Type B pancreatic cell (in vitro differentiated cells): Measurements from ENCODE around the gene RFTN2. TPM values are rescaled to one million over a fixed set of nuclear protein-coding genes. Genes with fewer than 3 reads are reported as not detected.
A peak's percentile ranks its signal among the peaks of the same experiment; 100 is the strongest.
"Not testable (repeated sequence)": the region's sequence is repeated elsewhere in the genome, so short reads cannot be mapped to it uniquely, and the experiment has no call there.

ENCODE experiments used
- DNase-seq: peaks from one replicate; pipeline ENCODE4 v3.0.0; 2021; ENCODE audit warnings: mixed read lengths; ENCODE audit not compliant: unreplicated experiment; ENCODE audit errors: extremely low spot score
- H3K27ac Mint-ChIP-seq: 2 replicates; pipeline ENCODE4 v1.8.0; 2021; ENCODE audit warnings: mild to moderate bottlenecking, mixed read lengths
- H3K27me3 Mint-ChIP-seq: 2 replicates; pipeline ENCODE4 v1.8.0; 2021; ENCODE audit warnings: mixed read lengths
- H3K36me3 Mint-ChIP-seq: 2 replicates; pipeline ENCODE4 v1.8.0; 2021; ENCODE audit warnings: mixed read lengths
- H3K4me1 Mint-ChIP-seq: one replicate; pipeline ENCODE4 v1.8.0; 2021; ENCODE audit warnings: mixed read lengths; ENCODE audit not compliant: unreplicated experiment
- H3K4me3 Mint-ChIP-seq: 2 replicates; pipeline ENCODE4 v1.8.0; 2021; ENCODE audit warnings: mild to moderate bottlenecking, mixed read lengths
- H3K9me3 Mint-ChIP-seq: 2 replicates; pipeline ENCODE4 v1.8.0; 2021; ENCODE audit warnings: mixed read lengths
- total RNA-seq: library from RNA; stranded (reverse); gene quantifications from 2 replicates; pipeline ENCODE4 v1.2.1, GENCODE V29; 2021; ENCODE audit warnings: low replicate concordance
- TF ChIP-seq, protein P1 (sequence below): fragments of 200-600 bp; sonication (generic); conservative IDR thresholded peaks from 2 replicates; pipeline ENCODE4 v1.5.0; 2021; ENCODE audit warnings: antibody characterized with exemption, mild to moderate bottlenecking

Gene RFTN2
- total RNA-seq, 1 donor from 2014 or later, result 14.9 TPM

DNA sequence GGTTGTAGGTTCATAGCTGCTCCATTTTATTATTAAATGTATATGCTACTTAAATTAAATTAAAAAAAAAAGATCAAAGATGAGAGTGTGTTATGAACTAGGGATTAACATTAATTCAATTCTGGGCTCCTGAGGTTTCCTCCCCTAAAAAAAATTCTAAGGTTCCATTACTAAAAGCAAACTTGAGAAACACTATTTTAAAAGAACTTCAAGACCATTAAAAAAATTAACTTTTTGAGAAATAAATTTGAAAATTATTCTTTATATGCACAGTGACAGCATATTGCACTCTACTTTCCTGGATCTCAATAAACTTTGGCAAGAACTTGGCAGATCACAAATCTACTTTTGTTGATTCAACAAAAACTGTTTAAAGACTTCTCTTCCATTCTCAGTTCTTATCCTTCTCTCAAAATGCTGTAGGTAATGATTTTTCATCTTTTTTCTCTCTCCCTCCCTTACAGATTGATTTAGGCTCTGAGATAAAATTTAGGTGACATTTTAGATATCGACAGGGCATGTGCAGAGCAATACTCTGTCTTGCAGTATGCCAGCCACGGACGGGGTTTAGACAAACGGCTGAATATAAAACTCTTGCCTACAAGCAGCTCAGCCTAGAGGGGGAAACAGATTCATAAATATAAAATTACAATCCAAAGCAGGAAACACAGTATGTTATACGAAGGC is 29.2 kb upstream of the RFTN2 start:
- peak overlapping the region; percentile 90 for H3K27ac Mint-ChIP-seq

DNA sequence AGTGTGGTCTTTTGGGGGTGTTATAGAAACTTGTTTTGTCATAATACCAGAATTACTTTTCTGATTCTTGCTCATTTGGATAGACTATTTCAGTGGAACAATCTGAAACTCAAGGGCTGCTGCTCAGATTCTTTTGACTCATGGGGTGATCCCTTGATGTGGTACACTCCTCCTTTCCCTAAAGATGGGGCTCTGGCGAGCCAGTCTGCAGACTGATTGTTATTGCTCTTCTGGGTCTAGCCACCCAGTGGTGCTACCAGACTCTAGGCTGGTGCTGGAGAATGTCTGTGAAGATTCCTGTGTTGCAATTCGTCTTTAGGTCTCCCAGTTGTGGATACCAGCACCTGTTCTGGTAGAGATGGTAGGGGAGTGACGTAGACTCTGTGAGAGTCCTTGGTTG is 25.6 kb upstream of the RFTN2 start:
- no peaks in the 10 kb centered on the region for H3K36me3 Mint-ChIP-seq
- peaks cover 6% of the 10 kb centered on the region for H3K9me3 Mint-ChIP-seq
- H3K27me3 Mint-ChIP-seq, result no peaks in the 10 kb centered on the region
- no peak overlapping the region for H3K27ac Mint-ChIP-seq
- H3K4me3 Mint-ChIP-seq, result no peak overlapping the region
- H3K4me1 Mint-ChIP-seq, result peaks cover 5% of the 10 kb centered on the region
- DNase-seq, result no peak
- TF ChIP-seq, protein P1, sequence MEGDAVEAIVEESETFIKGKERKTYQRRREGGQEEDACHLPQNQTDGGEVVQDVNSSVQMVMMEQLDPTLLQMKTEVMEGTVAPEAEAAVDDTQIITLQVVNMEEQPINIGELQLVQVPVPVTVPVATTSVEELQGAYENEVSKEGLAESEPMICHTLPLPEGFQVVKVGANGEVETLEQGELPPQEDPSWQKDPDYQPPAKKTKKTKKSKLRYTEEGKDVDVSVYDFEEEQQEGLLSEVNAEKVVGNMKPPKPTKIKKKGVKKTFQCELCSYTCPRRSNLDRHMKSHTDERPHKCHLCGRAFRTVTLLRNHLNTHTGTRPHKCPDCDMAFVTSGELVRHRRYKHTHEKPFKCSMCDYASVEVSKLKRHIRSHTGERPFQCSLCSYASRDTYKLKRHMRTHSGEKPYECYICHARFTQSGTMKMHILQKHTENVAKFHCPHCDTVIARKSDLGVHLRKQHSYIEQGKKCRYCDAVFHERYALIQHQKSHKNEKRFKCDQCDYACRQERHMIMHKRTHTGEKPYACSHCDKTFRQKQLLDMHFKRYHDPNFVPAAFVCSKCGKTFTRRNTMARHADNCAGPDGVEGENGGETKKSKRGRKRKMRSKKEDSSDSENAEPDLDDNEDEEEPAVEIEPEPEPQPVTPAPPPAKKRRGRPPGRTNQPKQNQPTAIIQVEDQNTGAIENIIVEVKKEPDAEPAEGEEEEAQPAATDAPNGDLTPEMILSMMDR, result no peak

More for the DNA sequence above, 29.2 kb upstream of the RFTN2 start:
- TF ChIP-seq, protein P1, result no peak
- peak overlapping the region; percentile 89 for H3K4me3 Mint-ChIP-seq
- no peaks in the 10 kb centered on the region for H3K9me3 Mint-ChIP-seq
- H3K4me1 Mint-ChIP-seq, result peaks cover 25% of the 10 kb centered on the region
- H3K36me3 Mint-ChIP-seq, result peaks cover 6% of the 10 kb centered on the region
- no peak for DNase-seq
- H3K27me3 Mint-ChIP-seq, result no peaks in the 10 kb centered on the region

- H3K9me3 Mint-ChIP-seq, H3K27ac Mint-ChIP-seq, DNase-seq, H3K27me3 Mint-ChIP-seq, H3K36me3 Mint-ChIP-seq, H3K4me1 Mint-ChIP-seq, H3K4me3 Mint-ChIP-seq: not testable (repeated sequence)
These were observed 24.3 kb upstream of the RFTN2 start for GRCh38 chr2:197699724-197700123.

DNA sequence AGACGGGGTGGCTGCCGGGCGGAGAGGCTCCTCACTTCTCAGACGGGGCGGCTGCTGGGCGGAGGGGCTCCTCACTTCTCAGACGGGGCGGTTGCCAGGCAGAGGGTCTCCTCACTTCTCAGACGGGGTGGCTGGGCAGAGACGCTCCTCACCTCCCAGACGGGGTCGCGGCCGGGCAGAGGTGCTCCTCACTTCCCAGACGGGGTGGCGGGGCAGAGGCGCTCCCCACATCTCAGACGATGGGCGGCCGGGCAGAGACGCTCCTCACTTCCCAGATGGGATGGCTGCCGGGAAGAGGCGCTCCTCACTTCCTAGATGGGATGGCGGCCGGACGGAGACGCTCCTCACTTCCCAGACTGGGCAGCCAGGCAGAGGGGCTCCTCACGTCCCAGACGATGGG is 21.2 kb upstream of the RFTN2 start:
- not testable (repeated sequence) for H3K36me3 Mint-ChIP-seq, H3K27ac Mint-ChIP-seq, H3K27me3 Mint-ChIP-seq, H3K4me3 Mint-ChIP-seq, DNase-seq, H3K4me1 Mint-ChIP-seq
- H3K9me3 Mint-ChIP-seq, result peaks cover 10% of the 10 kb centered on the region

DNA sequence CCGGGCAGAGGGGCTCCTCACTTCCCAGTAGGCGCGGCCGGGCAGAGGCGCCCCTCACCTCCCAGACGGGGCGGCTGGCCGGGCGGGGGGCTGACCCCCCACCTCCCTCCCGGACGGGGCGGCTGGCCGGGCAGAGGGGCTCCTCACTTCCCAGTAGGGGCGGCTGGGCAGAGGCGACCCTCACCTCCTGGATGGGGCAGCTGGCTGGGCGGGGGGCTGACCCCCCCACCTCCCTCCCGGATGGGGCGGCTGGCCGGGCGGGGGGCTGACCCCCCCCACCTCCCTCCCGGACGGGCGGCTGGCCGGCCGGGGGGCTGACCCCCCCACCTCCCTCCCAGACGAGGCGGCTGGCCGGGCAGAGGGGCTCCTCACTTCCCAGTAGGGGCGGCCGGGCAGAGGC is 20.6 kb upstream of the RFTN2 start:
- H3K4me1 Mint-ChIP-seq, H3K4me3 Mint-ChIP-seq, H3K27me3 Mint-ChIP-seq, H3K36me3 Mint-ChIP-seq, H3K27ac Mint-ChIP-seq, DNase-seq: not testable (repeated sequence)
- H3K9me3 Mint-ChIP-seq, result peaks cover 10% of the 10 kb centered on the region

GRCh38 chr2:197695206-197695605 is 19.8 kb upstream of the RFTN2 start:
- H3K27ac Mint-ChIP-seq, H3K27me3 Mint-ChIP-seq, H3K4me1 Mint-ChIP-seq, H3K4me3 Mint-ChIP-seq, DNase-seq, H3K36me3 Mint-ChIP-seq: not testable (repeated sequence)
- peaks cover 10% of the 10 kb centered on the region for H3K9me3 Mint-ChIP-seq

- no peak overlapping the region for H3K4me3 Mint-ChIP-seq
- peaks cover 3% of the 10 kb centered on the region for H3K36me3 Mint-ChIP-seq
- H3K9me3 Mint-ChIP-seq, result no peaks in the 10 kb centered on the region
- DNase-seq, result no peak
- H3K27ac Mint-ChIP-seq, result no peak overlapping the region
- H3K27me3 Mint-ChIP-seq, result peaks cover 4% of the 10 kb centered on the region
- H3K4me1 Mint-ChIP-seq, result peaks cover 5% of the 10 kb centered on the region
- TF ChIP-seq, protein P1, result no peak
These were observed 2.1 kb upstream of the RFTN2 start for GRCh38 chr2:197677483-197677882.

DNA sequence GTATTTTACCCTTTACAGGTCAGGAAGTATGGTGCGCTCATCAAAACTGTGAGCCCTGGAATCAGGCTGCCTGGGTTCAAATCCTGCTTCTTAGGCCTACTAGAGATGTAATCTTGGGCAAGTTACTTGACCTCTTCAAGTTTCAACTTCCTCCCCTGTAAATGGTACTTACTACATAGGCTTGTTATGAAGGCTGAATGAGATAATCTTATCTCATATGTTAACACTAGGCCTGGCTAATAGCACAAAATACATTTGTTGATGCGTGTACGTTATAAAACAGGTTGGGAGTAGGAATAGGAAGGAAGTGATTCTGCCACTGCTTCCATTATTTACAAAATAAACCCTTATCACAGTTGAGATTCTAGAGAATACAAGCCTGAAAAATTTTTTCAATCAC is 1.7 kb upstream of the RFTN2 start:
- no peaks in the 10 kb centered on the region for H3K9me3 Mint-ChIP-seq
- peaks cover 5% of the 10 kb centered on the region for H3K4me1 Mint-ChIP-seq
- H3K27ac Mint-ChIP-seq, result no peak overlapping the region
- peaks cover 4% of the 10 kb centered on the region for H3K27me3 Mint-ChIP-seq
- peaks cover 4% of the 10 kb centered on the region for H3K36me3 Mint-ChIP-seq
- no peak for DNase-seq
- H3K4me3 Mint-ChIP-seq, result no peak overlapping the region
- TF ChIP-seq, protein P1, result no peak
